PC-3 (cell line): ENCODE data around the gene ERBB2. TPM values are rescaled to one million over a fixed set of nuclear protein-coding genes. Genes with fewer than 3 reads are reported as not detected.
"Not testable (repeated sequence)": the region's sequence is repeated elsewhere in the genome, so short reads cannot be mapped to it uniquely, and the experiment has no call there.

Experiments used
- ATAC-seq: fragments of 200-7000 bp; cut with Tn5 transposase; 2 replicates; pipeline ENCODE4 v1.9.1; 2020; ENCODE audit warnings: mild to moderate bottlenecking, moderate library complexity
- BruUV-seq: library from RNA; stranded (reverse); fragments of 400-500 nt; replicated peaks from 2 replicates; lab custom pipeline; 2021; lab: Mats Ljungman, UMichigan
- CTCF ChIA-PET: fragments of 300-600 bp; sonication (Branson Sonifier 250); formaldehyde crosslinking; loops from one replicate; lab custom pipeline; 2022; ENCODE audit warnings: antibody characterized with exemption; lab: Charles Lee
- POLR2A ChIA-PET: fragments of 300-600 bp; sonication (Branson Sonifier 250); formaldehyde crosslinking; loops from one replicate; lab custom pipeline; 2022; ENCODE audit warnings: antibody characterized with exemption; ENCODE audit not compliant: unreplicated experiment; lab: Charles Lee
- DNase-seq: peaks from one replicate; pipeline ENCODE4 v3.0.0-alpha.2; 2015
- H2AFZ ChIP-seq: fragments of 300-600 bp; sonication (generic); 2 replicates; pipeline ENCODE4 v1.6.0; 2016; ENCODE audit warnings: antibody characterized with exemption, low read length
- H3F3A ChIP-seq: fragments of 300-600 bp; sonication (generic); one replicate; pipeline ENCODE4 v1.6.0; 2017; ENCODE audit warnings: antibody characterized with exemption, low read length, control low read depth, mild to moderate bottlenecking; ENCODE audit not compliant: unreplicated experiment
- H3K27ac ChIP-seq: fragments of 300-600 bp; sonication (generic); 2 replicates; pipeline ENCODE4 v1.5.1; 2016; ENCODE audit warnings: mild to moderate bottlenecking, low read length
- H3K27me3 ChIP-seq: fragments of 300-600 bp; sonication (generic); 2 replicates; pipeline ENCODE4 v1.6.1; 2016; ENCODE audit warnings: low read length, mixed read lengths
- H3K36me3 ChIP-seq: fragments of 300-600 bp; sonication (generic); 2 replicates; pipeline ENCODE4 v1.6.1; 2016; ENCODE audit warnings: low read depth, mixed run types, low read length, mixed read lengths
- H3K4me1 ChIP-seq: fragments of 300-600 bp; sonication (generic); 2 replicates; pipeline ENCODE4 v1.5.1; 2016; ENCODE audit warnings: low read length; ENCODE audit not compliant: insufficient read depth
- H3K4me2 ChIP-seq: fragments of 300-600 bp; sonication (generic); 2 replicates; pipeline ENCODE4 v1.6.0; 2016; ENCODE audit warnings: low read length
- H3K4me3 ChIP-seq: fragments of 300-600 bp; sonication (generic); 2 replicates; pipeline ENCODE4 v1.5.1; 2016; ENCODE audit warnings: mild to moderate bottlenecking, low read length, mixed read lengths
- H3K79me2 ChIP-seq: fragments of 300-600 bp; sonication (generic); 2 replicates; pipeline ENCODE4 v1.6.1; 2017; ENCODE audit warnings: low read length, mixed read lengths
- H3K9ac ChIP-seq: fragments of 300-600 bp; sonication (generic); 2 replicates; pipeline ENCODE4 v1.6.0; 2016; ENCODE audit warnings: mild to moderate bottlenecking, low read length
- H3K9me2 ChIP-seq: fragments of 300-600 bp; sonication (generic); replicated peaks from 2 replicates; pipeline ENCODE4 v1.6.1; 2016; ENCODE audit warnings: mixed run types, low read length, mixed read lengths
- H3K9me3 ChIP-seq: fragments of 300-600 bp; sonication (generic); 2 replicates; pipeline ENCODE4 v1.6.1; 2016; ENCODE audit warnings: low read length, mixed read lengths
- H4K20me1 ChIP-seq: fragments of 300-600 bp; sonication (generic); 2 replicates; pipeline ENCODE4 v1.6.1; 2016; ENCODE audit warnings: low read length, mixed read lengths
- EZH2 ChIP-seq: fragments of 300-600 bp; sonication (generic); IDR thresholded peaks from one replicate; pipeline ENCODE4 v1.6.1; 2017; ENCODE audit warnings: antibody characterized with exemption, mild to moderate bottlenecking, low read length; ENCODE audit not compliant: unreplicated experiment
- EZH2phosphoT487 ChIP-seq: fragments of 300-600 bp; sonication (generic); IDR thresholded peaks from 2 replicates; pipeline ENCODE4 v1.6.1; 2018; ENCODE audit warnings: mild to moderate bottlenecking, antibody characterized with exemption, low read length, borderline replicate concordance
- intact Hi-C: fragments of 100-400 bp; cut with micrococcal nuclease; formaldehyde crosslinking; loops from 2 replicates; pipeline ENCODE4 v1.9.0; 2023
- total RNA-seq: library from RNA; depleted of rRNA; stranded (reverse); fragments of >200 nt; gene quantifications from 2 replicates; pipeline ENCODE4 v1.2.3, GENCODE V29; 2014
- TF ChIP-seq, protein P1 (sequence below): fragments of 300-600 bp; sonication (generic); conservative IDR thresholded peaks from 2 replicates; pipeline ENCODE4 v1.5.1; 2017; ENCODE audit warnings: antibody characterized with exemption, low read depth, mild to moderate bottlenecking, low read length

The ERBB2 gene
- total RNA-seq, 1 experiment from 2014 or later: 36.2 TPM

- no peaks in the 10 kb centered on the region for H3K9me2 ChIP-seq
- H2AFZ ChIP-seq: no peak overlapping the region
- POLR2A ChIA-PET: no interaction called here
- H3K4me2 ChIP-seq: no peak overlapping the region
- no peak for DNase-seq
- no peak for ATAC-seq
- TF ChIP-seq EZH2phosphoT487 (no peak), EZH2 (no peak)
- TF ChIP-seq, protein P1, sequence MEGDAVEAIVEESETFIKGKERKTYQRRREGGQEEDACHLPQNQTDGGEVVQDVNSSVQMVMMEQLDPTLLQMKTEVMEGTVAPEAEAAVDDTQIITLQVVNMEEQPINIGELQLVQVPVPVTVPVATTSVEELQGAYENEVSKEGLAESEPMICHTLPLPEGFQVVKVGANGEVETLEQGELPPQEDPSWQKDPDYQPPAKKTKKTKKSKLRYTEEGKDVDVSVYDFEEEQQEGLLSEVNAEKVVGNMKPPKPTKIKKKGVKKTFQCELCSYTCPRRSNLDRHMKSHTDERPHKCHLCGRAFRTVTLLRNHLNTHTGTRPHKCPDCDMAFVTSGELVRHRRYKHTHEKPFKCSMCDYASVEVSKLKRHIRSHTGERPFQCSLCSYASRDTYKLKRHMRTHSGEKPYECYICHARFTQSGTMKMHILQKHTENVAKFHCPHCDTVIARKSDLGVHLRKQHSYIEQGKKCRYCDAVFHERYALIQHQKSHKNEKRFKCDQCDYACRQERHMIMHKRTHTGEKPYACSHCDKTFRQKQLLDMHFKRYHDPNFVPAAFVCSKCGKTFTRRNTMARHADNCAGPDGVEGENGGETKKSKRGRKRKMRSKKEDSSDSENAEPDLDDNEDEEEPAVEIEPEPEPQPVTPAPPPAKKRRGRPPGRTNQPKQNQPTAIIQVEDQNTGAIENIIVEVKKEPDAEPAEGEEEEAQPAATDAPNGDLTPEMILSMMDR: no peak
- no peak overlapping the region for H3K9ac ChIP-seq
- H3K36me3 ChIP-seq: no peaks in the 10 kb centered on the region
- no peak overlapping the region for H3K27ac ChIP-seq
- H3K9me3 ChIP-seq: no peaks in the 10 kb centered on the region
- no peaks in the 10 kb centered on the region for H4K20me1 ChIP-seq
- H3K4me1 ChIP-seq: peaks cover 10% of the 10 kb centered on the region
- H3F3A ChIP-seq: no peaks in the 10 kb centered on the region
- peaks cover 24% of the 10 kb centered on the region for H3K79me2 ChIP-seq
- CTCF ChIA-PET: no interaction called here
- no TSS peak for BruUV-seq
- no peak overlapping the region for H3K4me3 ChIP-seq
- intact Hi-C loops: no loop called here
- H3K27me3 ChIP-seq: no peaks in the 10 kb centered on the region
Measured at GRCh38 chr17:39696731-39697130, 3.1 kb upstream of the ERBB2 start.

GRCh38 chr17:39697961-39698360, 1.9 kb upstream of the ERBB2 start:
- Histone ChIP-seq H3K9me3 (no peaks in the 10 kb centered on the region), H3K4me2 (no peak overlapping the region), H3K4me1 (peaks cover 23% of the 10 kb centered on the region), H2AFZ (no peak overlapping the region), H3F3A (no peaks in the 10 kb centered on the region), H3K79me2 (peaks cover 37% of the 10 kb centered on the region), H4K20me1 (no peaks in the 10 kb centered on the region), H3K4me3 (no peak overlapping the region), H3K36me3 (no peaks in the 10 kb centered on the region), H3K9ac (no peak overlapping the region), H3K9me2 (no peaks in the 10 kb centered on the region), H3K27me3 (no peaks in the 10 kb centered on the region), H3K27ac (no peak overlapping the region)
- POLR2A ChIA-PET: no interaction called here
- ATAC-seq (no peak), DNase-seq (no peak)
- TF ChIP-seq EZH2: no peak
- TF ChIP-seq, protein P1: no peak
- TF ChIP-seq EZH2phosphoT487: no peak
- intact Hi-C loops: no loop called here
- CTCF ChIA-PET: no interaction called here
- BruUV-seq: no TSS peak

- CTCF ChIA-PET: interaction anchor here (1.4 kb wide), 1 partner anchor 34 kb away, joined by 3 read pairs; the partner anchor contains the start of gene TCAP
- H3F3A ChIP-seq, H3K9me3 ChIP-seq, H4K20me1 ChIP-seq, H3K27me3 ChIP-seq, H3K9me2 ChIP-seq, ATAC-seq, H3K27ac ChIP-seq, H3K36me3 ChIP-seq, POLR2A ChIA-PET, intact Hi-C loops, DNase-seq: not testable (repeated sequence)
- Histone ChIP-seq H3K4me2 (peak overlapping the region; percentile 84), H2AFZ (peak overlapping the region; percentile 57), H3K4me3 (peak overlapping the region; percentile 88), H3K4me1 (peaks cover 34% of the 10 kb centered on the region), H3K9ac (peak overlapping the region; percentile 82), H3K79me2 (peaks cover 46% of the 10 kb centered on the region)
- BruUV-seq: TSS peak; percentile 69
Measured at GRCh38 chr17:39699157-39699817, 577 bp upstream of the ERBB2 start.
